ENCODE data around the gene PPIL1. TPM values are rescaled to one million over a fixed set of nuclear protein-coding genes. Genes with fewer than 3 reads are reported as not detected.

The PPIL1 gene
- total RNA-seq, 1 donor from 2014 or later = 33.4 TPM

GRCh38 chr6:36912586-36912985 is 38.0 kb upstream of the PPIL1 start:
- H3K4me3 Mint-ChIP-seq (ENCODE audit: unreplicated experiment) = peak overlapping the region; percentile 15

GRCh38 chr6:36912030-36912454 is 37.4 kb upstream of the PPIL1 start:
- Mint-ChIP-seq H3K4me3 (ENCODE audit: unreplicated experiment) (peak overlapping the region; percentile 15), H3K4me1 (ENCODE audit: unreplicated experiment) (peaks cover 68% of the 10 kb centered on the region), H3K27ac (ENCODE audit: unreplicated experiment) (peak overlapping the region; percentile 95), H3K9me3 (ENCODE audit: unreplicated experiment) (no peaks in the 10 kb centered on the region), H3K27me3 (ENCODE audit: unreplicated experiment) (peaks cover 2% of the 10 kb centered on the region), H3K36me3 (ENCODE audit: low read depth, unreplicated experiment) (peaks cover 7% of the 10 kb centered on the region)
- no peak for TF ChIP-seq CTCF (IDR thresholded peaks at IDR 0.05; ENCODE audit: unreplicated experiment)
- peak; percentile 55 for DNase-seq (ENCODE audit: low spot score)

More at GRCh38 chr6:36912586-36912985, 38.0 kb upstream of the PPIL1 start:
- no peaks in the 10 kb centered on the region for H3K9me3 Mint-ChIP-seq (ENCODE audit: unreplicated experiment)
- peaks cover 63% of the 10 kb centered on the region for H3K4me1 Mint-ChIP-seq (ENCODE audit: unreplicated experiment)
- H3K36me3 Mint-ChIP-seq (ENCODE audit: low read depth, unreplicated experiment) = peaks cover 7% of the 10 kb centered on the region
- peak; percentile 21 for TF ChIP-seq CTCF (IDR thresholded peaks at IDR 0.05; ENCODE audit: unreplicated experiment)
- H3K27ac Mint-ChIP-seq (ENCODE audit: unreplicated experiment) = peak overlapping the region; percentile 95
- DNase-seq (ENCODE audit: low spot score) = peak; percentile 15
- peaks cover 2% of the 10 kb centered on the region for H3K27me3 Mint-ChIP-seq (ENCODE audit: unreplicated experiment)

- H3K27me3 Mint-ChIP-seq (ENCODE audit: unreplicated experiment) = peaks cover 2% of the 10 kb centered on the region
- TF ChIP-seq CTCF (IDR thresholded peaks at IDR 0.05; ENCODE audit: unreplicated experiment) = no peak
- H3K27ac Mint-ChIP-seq (ENCODE audit: unreplicated experiment) = peak overlapping the region; percentile 21
- peaks cover 74% of the 10 kb centered on the region for H3K4me1 Mint-ChIP-seq (ENCODE audit: unreplicated experiment)
- H3K9me3 Mint-ChIP-seq (ENCODE audit: unreplicated experiment) = no peaks in the 10 kb centered on the region
- H3K4me3 Mint-ChIP-seq (ENCODE audit: unreplicated experiment) = no peak overlapping the region
- DNase-seq (ENCODE audit: low spot score) = no peak
- H3K36me3 Mint-ChIP-seq (ENCODE audit: low read depth, unreplicated experiment) = peaks cover 11% of the 10 kb centered on the region
Observed at GRCh38 chr6:36908747-36909146, 34.1 kb upstream of the PPIL1 start.

GRCh38 chr6:36907781-36908180 is 33.2 kb upstream of the PPIL1 start:
- TF ChIP-seq CTCF (IDR thresholded peaks at IDR 0.05; ENCODE audit: unreplicated experiment) = no peak
- H3K27me3 Mint-ChIP-seq (ENCODE audit: unreplicated experiment) = peaks cover 2% of the 10 kb centered on the region
- peaks cover 11% of the 10 kb centered on the region for H3K36me3 Mint-ChIP-seq (ENCODE audit: low read depth, unreplicated experiment)
- H3K4me3 Mint-ChIP-seq (ENCODE audit: unreplicated experiment) = no peak overlapping the region
- no peaks in the 10 kb centered on the region for H3K9me3 Mint-ChIP-seq (ENCODE audit: unreplicated experiment)
- peak overlapping the region; percentile 86 for H3K27ac Mint-ChIP-seq (ENCODE audit: unreplicated experiment)
- peaks cover 71% of the 10 kb centered on the region for H3K4me1 Mint-ChIP-seq (ENCODE audit: unreplicated experiment)
- DNase-seq (ENCODE audit: low spot score) = no peak

GRCh38 chr6:36906539-36907325 is 32.1 kb upstream of the PPIL1 start:
- H3K4me3 Mint-ChIP-seq (ENCODE audit: unreplicated experiment) = no peak overlapping the region
- H3K4me1 Mint-ChIP-seq (ENCODE audit: unreplicated experiment) = peaks cover 63% of the 10 kb centered on the region
- peaks cover 18% of the 10 kb centered on the region for H3K36me3 Mint-ChIP-seq (ENCODE audit: low read depth, unreplicated experiment)

More at GRCh38 chr6:36906539-36907325, 32.1 kb upstream of the PPIL1 start:
- DNase-seq (ENCODE audit: low spot score) = no peak
- TF ChIP-seq CTCF (IDR thresholded peaks at IDR 0.05; ENCODE audit: unreplicated experiment) = no peak
- Mint-ChIP-seq H3K9me3 (ENCODE audit: unreplicated experiment) (no peaks in the 10 kb centered on the region), H3K27ac (ENCODE audit: unreplicated experiment) (peak overlapping the region; percentile 86), H3K27me3 (ENCODE audit: unreplicated experiment) (no peaks in the 10 kb centered on the region)

All from endothelial cell (in vitro differentiated cells).